A549 treated with GW870086 at 1 μM for 4 hours (cell line): Measurements from ENCODE around the gene MRPL45. TPM values are rescaled to one million over a fixed set of nuclear protein-coding genes. Genes with fewer than 3 reads are reported as not detected.

Source experiments
- total RNA-seq: library from RNA; stranded (reverse); fragments of 200-300 nt; extraction: Qiagen RNA extraction; gene quantifications from 5 replicates; pipeline ENCODE4 v1.2.3, GENCODE V29; 2022; ENCODE audit warnings: low read depth

The MRPL45 gene
- 61.9 to 67.1 TPM (median 63.1 TPM) in 5 replicates for total RNA-seq

DNA sequence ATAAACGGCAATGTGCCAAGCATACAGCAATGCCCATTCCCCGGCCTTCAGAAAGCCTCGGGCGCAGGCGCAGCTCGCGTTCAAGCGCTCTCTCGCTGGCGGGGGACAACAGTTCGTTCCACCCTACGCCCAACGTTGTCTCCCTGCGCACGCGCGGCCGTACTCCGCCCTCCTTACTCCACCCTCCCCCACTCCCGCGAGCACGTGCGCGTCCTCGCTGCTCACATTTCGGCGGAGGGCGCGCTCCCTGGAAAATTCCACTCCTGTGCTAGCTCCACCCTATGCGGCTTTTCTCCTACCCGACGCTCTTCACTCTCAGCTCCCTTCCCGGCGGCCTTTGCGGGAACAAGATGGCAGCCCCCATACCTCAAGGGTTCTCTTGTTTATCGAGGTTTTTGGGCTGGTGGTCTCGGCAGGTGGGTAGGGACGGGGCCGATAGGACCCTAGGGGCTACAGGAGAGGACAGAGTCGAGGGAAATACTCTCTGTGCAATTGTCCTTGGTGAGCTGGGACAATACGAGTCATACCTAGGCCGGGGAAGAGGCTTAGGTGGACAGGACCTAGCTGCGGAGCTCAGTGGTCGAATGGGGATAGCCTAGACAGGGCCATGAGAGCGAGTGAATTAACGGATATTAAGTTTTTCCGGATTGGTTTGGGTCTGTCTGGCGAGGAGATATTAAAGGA, at the start of gene MRPL45:
MRPL45 (plus strand) TSS at position 335 of the 684 bp plus-strand sequence; CDS start at position 351, 16 bp downstream.

DNA sequence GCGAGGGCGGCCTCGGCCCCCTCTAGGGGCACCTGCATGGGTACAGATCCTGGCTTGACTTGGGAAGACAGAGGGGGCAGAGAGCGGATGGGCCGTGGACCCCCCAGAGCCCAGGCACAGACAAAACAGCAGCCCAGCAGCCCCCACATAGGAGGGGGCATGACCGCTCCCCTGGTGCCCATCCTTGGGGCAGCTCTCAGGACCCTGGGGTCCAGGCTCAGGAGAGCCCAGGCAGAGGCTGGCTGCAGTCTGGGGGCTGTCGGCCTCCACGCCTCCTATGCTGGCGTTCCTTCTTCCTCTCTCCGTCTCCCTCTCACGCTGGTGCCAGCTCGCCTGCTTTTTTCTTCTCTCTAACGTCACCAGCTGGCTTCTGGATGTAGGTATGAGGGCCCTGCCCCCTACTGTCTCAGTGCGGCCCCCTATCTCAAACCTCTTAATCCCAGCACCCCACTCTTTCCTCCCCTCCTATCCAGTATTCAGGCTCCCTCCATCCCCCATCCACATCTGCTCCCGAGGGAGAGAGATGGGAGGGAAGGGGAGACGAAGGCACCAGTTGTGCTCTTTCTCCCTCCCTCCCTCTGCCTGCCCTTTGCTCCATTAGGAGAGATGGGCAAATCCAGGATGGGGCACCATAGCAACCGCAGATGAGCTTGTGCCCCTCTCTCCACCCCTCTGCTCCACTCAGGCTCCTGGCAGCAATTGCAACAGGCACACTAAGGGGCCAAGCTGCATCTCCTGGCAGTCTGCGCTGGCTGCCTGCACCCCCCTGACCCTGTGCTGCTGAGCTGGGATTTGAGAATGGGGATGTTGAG, 46.8 kb downstream of the MRPL45 start, which contains the start of gene GPR179:
GPR179 (minus strand) TSS at position 349 of the 812 bp plus-strand sequence; CDS start at position 182, 167 bp downstream.

DNA sequence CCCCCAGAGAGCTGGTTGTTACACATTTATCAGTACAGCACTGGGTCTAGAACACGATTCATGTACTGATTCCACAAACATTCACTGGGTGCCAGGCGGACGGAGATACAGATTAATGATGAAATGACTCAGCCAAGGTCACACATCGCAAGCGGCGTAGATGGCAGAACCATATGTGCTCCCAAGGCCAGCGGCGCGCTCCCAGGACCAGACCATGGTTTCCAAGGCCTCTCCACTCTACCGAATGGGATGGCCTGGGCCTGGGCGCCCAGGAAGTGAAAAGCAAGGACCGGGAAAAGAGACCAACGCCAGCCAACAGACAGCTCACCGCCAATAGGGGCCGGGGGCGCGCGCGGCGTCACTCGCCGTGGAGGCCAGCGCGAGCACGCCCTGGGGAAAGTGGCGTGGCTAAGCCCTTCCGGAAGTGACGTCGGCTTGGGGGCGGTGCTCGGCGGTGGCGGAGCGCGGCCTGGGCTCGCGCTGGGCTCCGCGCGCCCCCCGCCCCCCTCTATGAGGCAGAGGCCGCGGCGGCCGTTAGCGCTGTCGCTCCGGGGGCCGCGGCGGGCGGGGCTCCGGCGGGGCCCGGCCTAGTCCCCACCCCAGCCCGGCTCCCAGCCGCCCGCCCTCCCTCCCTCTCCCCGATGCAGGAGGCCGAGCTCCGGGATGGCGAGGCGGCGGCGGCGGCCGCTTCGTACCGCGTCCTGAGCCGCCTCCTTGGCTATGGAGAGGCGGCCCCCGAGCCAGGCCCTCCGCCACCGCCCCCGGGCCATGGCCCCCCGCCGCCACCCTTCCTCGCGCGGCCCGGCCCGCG, 54.6 kb downstream of the MRPL45 start, which contains the start of gene SOCS7:
SOCS7 (plus strand) TSS at position 433 of the 811 bp plus-strand sequence; CDS start at position 642, 209 bp downstream.

Other genes with a start within 250 kb of the MRPL45 start
- gene TBC1D3C, start 228.5 kb upstream of the MRPL45 start, total RNA-seq = 0.07 TPM in 1 of 5 replicates, not detected in the others
- not detected in 5 replicates for gene TBC1D3E, start 169.2 kb upstream of the MRPL45 start, total RNA-seq
- gene TBC1D3, start 104.6 kb upstream of the MRPL45 start, total RNA-seq = not detected in 5 replicates
- gene GPR179, start 46.8 kb downstream of the MRPL45 start, total RNA-seq = 0.02 to 0.10 TPM (median 0.03 TPM) in 5 replicates
- 11.9 to 16.0 TPM (median 14.1 TPM) in 5 replicates for gene SOCS7, start 54.7 kb downstream of the MRPL45 start, total RNA-seq
- gene ARHGAP23, start 131.3 kb downstream of the MRPL45 start, total RNA-seq = 59.2 to 77.3 TPM (median 70.2 TPM) in 5 replicates